GM12892 (cell line): ENCODE results near the gene LRGUK.

ENCODE experiments used
- POLR2A ChIP-seq: IDR thresholded peaks from 2 replicates; pipeline ENCODE4 v1.6.1; 2011; ENCODE audit warnings: low read depth, low read length, control low read depth
- POLR2AphosphoS5 ChIP-seq: IDR thresholded peaks from 2 replicates; pipeline ENCODE4 v1.6.1; 2011; ENCODE audit warnings: low read depth, low read length, control low read depth
- TAF1 ChIP-seq: IDR thresholded peaks from 2 replicates; pipeline ENCODE4 v1.6.1; 2011; ENCODE audit warnings: low read depth, mild to moderate bottlenecking, control low read depth, low read length, borderline replicate concordance

GRCh38 chr7:134182078-134182477 lies 54.9 kb downstream of the LRGUK start:
- TF ChIP-seq POLR2A (no peak), POLR2AphosphoS5 (no peak), TAF1 (no peak)
